ENCODE data around the gene TTLL11. TPM values are rescaled to one million over a fixed set of nuclear protein-coding genes. Genes with fewer than 3 reads are reported as not detected.

The TTLL11 gene
- total and polyA plus RNA-seq, 4 donors: 3.6 to 7.8 (median 5.9) TPM

DNA sequence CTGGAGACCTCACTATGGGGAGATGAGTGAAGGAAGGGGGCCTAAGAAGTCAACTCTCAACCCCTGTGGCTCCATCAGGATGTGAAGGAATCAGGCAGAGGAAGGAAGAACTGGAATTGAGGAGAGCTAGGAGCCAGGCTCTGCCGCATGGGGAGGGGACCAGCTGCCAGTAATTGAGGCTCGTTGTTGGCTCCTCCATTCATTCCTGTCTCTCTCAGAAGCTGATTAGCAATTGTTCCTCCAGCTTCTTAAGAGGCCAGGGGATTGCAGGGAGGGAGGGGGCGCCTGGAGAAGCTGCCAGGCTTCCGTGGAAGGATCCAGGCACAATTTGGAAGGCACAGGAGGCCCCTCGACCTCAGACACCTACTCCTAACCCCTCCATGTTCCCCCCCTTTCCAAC lies 20.5 kb upstream of the TTLL11 start:
- no peak overlapping the region for H3K27ac ChIP-seq (ENCODE audit: low read depth in 1 of 2, low read length in 1 of 2)
- H3K27me3 ChIP-seq (ENCODE audit: control insufficient read depth in 3 of 3, insufficient read depth in 3 of 3, low read length in 2 of 3): no peaks in the 10 kb centered on the region
- no peak for DNase-seq
- no peak overlapping the region for H3K4me3 ChIP-seq
- WGBS, 2 donors: 49 to 76% methylated on average over 5 of the region's 5 CpGs
- no peak overlapping the region for H3K9ac ChIP-seq (ENCODE audit: insufficient read depth in 1 of 2, low read length in 2 of 2)
- H3K9me3 ChIP-seq (ENCODE audit: control insufficient read depth in 4 of 4, insufficient read depth in 3 of 4, low read length in 3 of 4): peaks cover 0 to 2% (median 0%) of the 10 kb centered on the region in 4 donors
- H3K36me3 ChIP-seq (ENCODE audit: control insufficient read depth in 4 of 4, insufficient read depth in 4 of 4, low read length in 4 of 4): no peaks in the 10 kb centered on the region
- H3K4me1 ChIP-seq (ENCODE audit: control insufficient read depth in 5 of 5, insufficient read depth in 5 of 5, low read length in 5 of 5): no peaks in the 10 kb centered on the region
- TF ChIP-seq, protein P1, sequence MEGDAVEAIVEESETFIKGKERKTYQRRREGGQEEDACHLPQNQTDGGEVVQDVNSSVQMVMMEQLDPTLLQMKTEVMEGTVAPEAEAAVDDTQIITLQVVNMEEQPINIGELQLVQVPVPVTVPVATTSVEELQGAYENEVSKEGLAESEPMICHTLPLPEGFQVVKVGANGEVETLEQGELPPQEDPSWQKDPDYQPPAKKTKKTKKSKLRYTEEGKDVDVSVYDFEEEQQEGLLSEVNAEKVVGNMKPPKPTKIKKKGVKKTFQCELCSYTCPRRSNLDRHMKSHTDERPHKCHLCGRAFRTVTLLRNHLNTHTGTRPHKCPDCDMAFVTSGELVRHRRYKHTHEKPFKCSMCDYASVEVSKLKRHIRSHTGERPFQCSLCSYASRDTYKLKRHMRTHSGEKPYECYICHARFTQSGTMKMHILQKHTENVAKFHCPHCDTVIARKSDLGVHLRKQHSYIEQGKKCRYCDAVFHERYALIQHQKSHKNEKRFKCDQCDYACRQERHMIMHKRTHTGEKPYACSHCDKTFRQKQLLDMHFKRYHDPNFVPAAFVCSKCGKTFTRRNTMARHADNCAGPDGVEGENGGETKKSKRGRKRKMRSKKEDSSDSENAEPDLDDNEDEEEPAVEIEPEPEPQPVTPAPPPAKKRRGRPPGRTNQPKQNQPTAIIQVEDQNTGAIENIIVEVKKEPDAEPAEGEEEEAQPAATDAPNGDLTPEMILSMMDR (IDR thresholded peaks at IDR 0.05; ENCODE audit: control extremely low read depth, extremely low read depth): no peak
- no peak for ATAC-seq (ENCODE audit: insufficient read depth, low FRiP score)

DNA sequence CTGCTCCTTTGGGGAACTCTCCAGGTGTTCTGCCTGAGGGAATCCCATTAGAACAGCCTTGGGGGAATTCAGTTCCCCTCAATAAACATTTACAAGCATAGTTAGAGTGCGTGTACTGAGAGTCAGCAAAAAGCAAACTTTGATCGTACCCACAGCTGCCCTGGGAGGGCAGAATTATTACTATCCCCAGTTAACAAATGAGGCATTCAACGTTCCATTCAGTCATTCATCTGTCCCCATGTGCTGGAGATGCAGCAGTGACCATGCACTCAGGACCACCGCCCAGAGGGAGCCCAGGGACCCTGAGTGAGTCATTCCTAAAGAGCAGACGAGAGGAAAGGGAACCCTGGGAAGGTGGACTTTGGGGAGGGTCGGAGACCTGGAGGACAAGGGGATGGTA lies 19.1 kb upstream of the TTLL11 start:
- ATAC-seq (ENCODE audit: insufficient read depth, low FRiP score) (no peak), DNase-seq (no peak)
- no peaks in the 10 kb centered on the region for H3K36me3 ChIP-seq (ENCODE audit: control insufficient read depth in 4 of 4, insufficient read depth in 4 of 4, low read length in 4 of 4)
- H3K9me3 ChIP-seq (ENCODE audit: control insufficient read depth in 4 of 4, insufficient read depth in 3 of 4, low read length in 3 of 4): peaks cover 0 to 2% (median 0%) of the 10 kb centered on the region in 4 donors
- no peak overlapping the region for H3K4me3 ChIP-seq
- no peak overlapping the region for H3K9ac ChIP-seq (ENCODE audit: insufficient read depth in 1 of 2, low read length in 2 of 2)
- no peaks in the 10 kb centered on the region for H3K4me1 ChIP-seq (ENCODE audit: control insufficient read depth in 5 of 5, insufficient read depth in 5 of 5, low read length in 5 of 5)
- 87 to 91% methylated on average over 6 of the region's 6 CpGs for WGBS, 2 donors
- H3K27me3 ChIP-seq (ENCODE audit: control insufficient read depth in 3 of 3, insufficient read depth in 3 of 3, low read length in 2 of 3): no peaks in the 10 kb centered on the region
- TF ChIP-seq, protein P1 (IDR thresholded peaks at IDR 0.05; ENCODE audit: control extremely low read depth, extremely low read depth): no peak
- H3K27ac ChIP-seq (ENCODE audit: low read depth in 1 of 2, low read length in 1 of 2): no peak overlapping the region

- H3K9me3 ChIP-seq (ENCODE audit: control insufficient read depth in 4 of 4, insufficient read depth in 3 of 4, low read length in 3 of 4): peaks cover 0 to 2% (median 0%) of the 10 kb centered on the region in 4 donors
- no peak for DNase-seq
- H3K27me3 ChIP-seq (ENCODE audit: control insufficient read depth in 3 of 3, insufficient read depth in 3 of 3, low read length in 2 of 3): no peaks in the 10 kb centered on the region
- ATAC-seq (ENCODE audit: insufficient read depth, low FRiP score): no peak
- no peaks in the 10 kb centered on the region for H3K36me3 ChIP-seq (ENCODE audit: control insufficient read depth in 4 of 4, insufficient read depth in 4 of 4, low read length in 4 of 4)
- TF ChIP-seq, protein P1 (IDR thresholded peaks at IDR 0.05; ENCODE audit: control extremely low read depth, extremely low read depth): no peak
- H3K27ac ChIP-seq (ENCODE audit: low read depth in 1 of 2, low read length in 1 of 2): no peak overlapping the region
- H3K4me1 ChIP-seq (ENCODE audit: control insufficient read depth in 5 of 5, insufficient read depth in 5 of 5, low read length in 5 of 5): no peaks in the 10 kb centered on the region
- no peak overlapping the region for H3K9ac ChIP-seq (ENCODE audit: insufficient read depth in 1 of 2, low read length in 2 of 2)
- 89 to 91% methylated on average over 9 of the region's 9 CpGs for WGBS, 2 donors
- H3K4me3 ChIP-seq: no peak overlapping the region
Observed at GRCh38 chr9:122111413-122112085, 18.4 kb upstream of the TTLL11 start.
